Lower lobe of right lung (tissue), 2 donors: ENCODE measurements around the gene ME3. TPM values are rescaled to one million over a fixed set of nuclear protein-coding genes. Genes with fewer than 3 reads are reported as not detected.

Experiments
- ATAC-seq, 2 donors: fragments of 200-7000 bp; cut with Tn5 transposase; one replicate each; pipeline ENCODE4 v1.9.1; 2020 to 2022; ENCODE audit warnings: mild to moderate bottlenecking in 2 of 2, moderate library complexity in 2 of 2
- DNase-seq: peaks from one replicate; pipeline ENCODE4 v3.0.0-alpha.2; 2020
- H3K27ac ChIP-seq: fragments of 200-600 bp; one replicate; pipeline ENCODE4 v1.8.0; 2022
- H3K27me3 ChIP-seq: fragments of 200-600 bp; one replicate; pipeline ENCODE4 v1.8.0; 2022; ENCODE audit warnings: low read depth
- H3K36me3 ChIP-seq: fragments of 200-600 bp; one replicate; pipeline ENCODE4 v1.8.0; 2022; ENCODE audit warnings: mild to moderate bottlenecking
- H3K4me1 ChIP-seq: fragments of 200-600 bp; one replicate; pipeline ENCODE4 v1.8.0; 2022
- H3K4me3 ChIP-seq: fragments of 200-600 bp; one replicate; pipeline ENCODE4 v1.8.0; 2022; ENCODE audit warnings: mild to moderate bottlenecking
- H3K9me3 ChIP-seq: fragments of 200-600 bp; one replicate; pipeline ENCODE4 v1.8.0; 2022
- intact Hi-C: fragments of 100-400 bp; cut with DNase I; formaldehyde crosslinking; loops from one replicate; pipeline ENCODE4 v1.11.0; 2022
- total RNA-seq: library from RNA; stranded (reverse); fragmentation: NEBNext Ultra II Directional; extraction: Animal tissue kit (Norgen Biotek cat#: 25700); gene quantifications from one replicate; pipeline ENCODE4 v1.2.1, GENCODE V29; 2021
- TF ChIP-seq, protein P1 (sequence below): fragments of 200-600 bp; IDR thresholded peaks from one replicate; pipeline ENCODE4 v1.8.0; 2022; ENCODE audit warnings: antibody characterized with exemption, mild to moderate bottlenecking
- donor health status: DM: no; HTN: yes; CAD: no; lungs with severe emphysema.

ME3 gene
- total RNA-seq, 1 donor from 2014 or later: 18.6 TPM

DNA sequence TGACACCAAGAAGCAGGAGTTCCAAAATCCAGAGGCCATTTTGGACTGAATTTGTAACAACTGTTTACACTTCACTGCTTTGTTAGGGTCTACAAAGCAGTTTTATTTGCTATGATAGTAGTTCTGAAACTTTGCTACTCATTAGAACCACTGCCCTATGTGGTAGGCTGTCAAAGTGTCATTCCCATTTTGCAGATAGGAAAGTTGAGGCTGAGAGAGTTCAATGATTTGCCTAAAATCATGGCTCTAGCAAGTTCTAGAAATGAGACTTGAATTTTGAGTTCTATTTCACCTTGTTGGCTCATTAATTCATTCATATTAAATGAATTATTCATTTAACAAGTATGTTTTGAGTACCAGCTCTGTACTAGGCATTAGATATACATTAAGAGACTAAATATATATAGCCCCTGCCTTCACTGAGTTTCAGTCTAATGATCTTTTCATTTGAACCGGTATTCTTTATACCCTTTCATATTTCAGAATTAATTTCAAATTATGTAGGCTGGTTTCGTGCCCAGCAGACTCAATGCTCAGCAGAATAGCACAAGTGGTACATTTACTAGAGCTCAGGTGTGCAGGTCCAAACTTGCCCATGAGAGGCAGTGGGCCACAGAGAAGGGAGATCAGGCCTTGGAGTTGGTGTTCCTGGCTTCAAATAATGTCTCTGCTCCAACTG, 93.5 kb downstream of the ME3 start:
- Histone ChIP-seq H3K36me3 (no peaks in the 10 kb centered on the region), H3K4me1 (peaks cover 13% of the 10 kb centered on the region), H3K4me3 (no peak overlapping the region), H3K9me3 (no peaks in the 10 kb centered on the region), H3K27ac (no peak overlapping the region), H3K27me3 (no peaks in the 10 kb centered on the region)
- ATAC-seq (no peak), DNase-seq (no peak)
- intact Hi-C loops: no loop called here
- TF ChIP-seq, protein P1, sequence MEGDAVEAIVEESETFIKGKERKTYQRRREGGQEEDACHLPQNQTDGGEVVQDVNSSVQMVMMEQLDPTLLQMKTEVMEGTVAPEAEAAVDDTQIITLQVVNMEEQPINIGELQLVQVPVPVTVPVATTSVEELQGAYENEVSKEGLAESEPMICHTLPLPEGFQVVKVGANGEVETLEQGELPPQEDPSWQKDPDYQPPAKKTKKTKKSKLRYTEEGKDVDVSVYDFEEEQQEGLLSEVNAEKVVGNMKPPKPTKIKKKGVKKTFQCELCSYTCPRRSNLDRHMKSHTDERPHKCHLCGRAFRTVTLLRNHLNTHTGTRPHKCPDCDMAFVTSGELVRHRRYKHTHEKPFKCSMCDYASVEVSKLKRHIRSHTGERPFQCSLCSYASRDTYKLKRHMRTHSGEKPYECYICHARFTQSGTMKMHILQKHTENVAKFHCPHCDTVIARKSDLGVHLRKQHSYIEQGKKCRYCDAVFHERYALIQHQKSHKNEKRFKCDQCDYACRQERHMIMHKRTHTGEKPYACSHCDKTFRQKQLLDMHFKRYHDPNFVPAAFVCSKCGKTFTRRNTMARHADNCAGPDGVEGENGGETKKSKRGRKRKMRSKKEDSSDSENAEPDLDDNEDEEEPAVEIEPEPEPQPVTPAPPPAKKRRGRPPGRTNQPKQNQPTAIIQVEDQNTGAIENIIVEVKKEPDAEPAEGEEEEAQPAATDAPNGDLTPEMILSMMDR: no peak

DNA sequence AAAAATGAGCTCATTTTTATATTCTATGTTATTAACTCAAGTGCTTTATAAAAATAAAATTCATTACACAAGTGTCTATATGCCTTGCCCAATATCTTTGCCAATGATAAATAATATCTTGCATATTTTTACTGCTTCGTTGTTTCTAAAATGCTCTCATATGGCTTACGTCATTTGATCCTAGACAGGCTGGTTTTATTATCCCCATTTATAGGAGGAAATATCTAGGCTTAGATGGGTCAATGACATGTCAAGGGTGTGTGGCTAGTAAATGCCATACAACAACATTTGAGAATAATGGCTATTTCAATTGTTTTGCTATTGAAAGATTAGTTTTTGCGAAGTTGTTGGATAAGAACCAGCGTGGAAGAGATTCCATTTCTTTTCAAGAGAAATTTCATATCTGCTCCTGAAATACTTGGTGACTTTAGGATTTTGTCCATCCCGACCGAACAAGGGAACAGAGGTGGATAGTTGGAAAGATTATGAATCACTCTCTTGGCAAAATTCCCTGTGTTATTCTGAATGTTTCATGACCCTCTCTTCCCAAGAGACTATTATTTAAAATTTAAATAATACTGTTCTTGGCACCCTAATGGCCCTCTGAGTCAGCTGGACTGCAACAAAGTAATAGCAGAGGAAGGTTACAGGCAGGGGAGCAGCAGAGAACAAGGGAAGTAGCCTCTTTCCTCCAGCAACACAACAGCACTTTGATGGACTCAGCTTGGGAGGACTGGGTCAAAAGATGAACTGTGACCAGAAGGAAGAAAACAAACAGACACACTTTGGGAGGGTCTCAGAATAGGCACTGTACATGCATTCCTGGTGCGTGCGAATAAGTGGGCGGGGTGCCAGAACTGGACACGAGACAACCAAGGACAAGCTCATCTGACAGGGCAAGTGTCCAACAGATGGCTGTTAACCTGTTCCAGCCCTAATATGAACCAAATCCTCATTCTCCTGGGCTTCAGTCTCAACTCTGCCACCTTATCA, 94.5 kb downstream of the ME3 start:
- ATAC-seq (peak; percentile 58 to 67), DNase-seq (peak; percentile 53)
- Histone ChIP-seq H3K36me3 (no peaks in the 10 kb centered on the region), H3K4me3 (no peak overlapping the region), H3K9me3 (no peaks in the 10 kb centered on the region), H3K27ac (no peak overlapping the region), H3K27me3 (no peaks in the 10 kb centered on the region), H3K4me1 (peaks cover 13% of the 10 kb centered on the region)
- TF ChIP-seq, protein P1: no peak
- intact Hi-C loops: no loop called here

DNA sequence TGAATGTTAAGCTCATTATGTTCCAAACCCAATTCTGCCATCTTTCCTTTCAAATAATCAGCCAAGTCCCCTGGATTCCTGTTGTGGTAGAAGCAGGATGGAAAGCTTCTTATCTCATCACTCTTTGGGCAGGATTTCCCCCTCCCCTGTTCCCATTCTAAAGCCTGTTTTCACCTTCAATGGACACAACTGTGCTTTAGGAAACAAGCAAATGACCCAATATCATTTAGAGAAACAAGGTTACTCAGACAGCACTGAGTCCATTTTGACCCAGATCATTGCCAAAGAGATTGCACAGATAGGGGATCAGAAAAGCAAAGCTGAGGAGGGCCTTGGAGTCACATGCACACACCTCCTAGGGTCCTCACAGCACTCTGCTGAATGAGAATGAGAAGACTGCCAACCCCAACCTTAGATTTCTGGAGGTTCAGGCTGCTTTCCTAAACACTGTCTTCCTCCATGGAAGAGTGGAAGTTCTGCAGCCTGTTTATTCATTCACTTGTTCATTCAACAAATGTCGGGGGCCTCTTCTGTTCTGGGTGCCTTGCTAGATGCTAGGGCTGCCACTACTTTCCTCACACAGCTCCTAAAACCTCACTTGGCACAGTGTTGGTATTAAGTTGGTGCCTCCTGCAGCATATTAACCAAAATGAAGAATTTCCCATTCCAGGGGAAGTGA, 95.3 kb downstream of the ME3 start:
- no peaks in the 10 kb centered on the region for H3K36me3 ChIP-seq
- TF ChIP-seq, protein P1: no peak

DNA sequence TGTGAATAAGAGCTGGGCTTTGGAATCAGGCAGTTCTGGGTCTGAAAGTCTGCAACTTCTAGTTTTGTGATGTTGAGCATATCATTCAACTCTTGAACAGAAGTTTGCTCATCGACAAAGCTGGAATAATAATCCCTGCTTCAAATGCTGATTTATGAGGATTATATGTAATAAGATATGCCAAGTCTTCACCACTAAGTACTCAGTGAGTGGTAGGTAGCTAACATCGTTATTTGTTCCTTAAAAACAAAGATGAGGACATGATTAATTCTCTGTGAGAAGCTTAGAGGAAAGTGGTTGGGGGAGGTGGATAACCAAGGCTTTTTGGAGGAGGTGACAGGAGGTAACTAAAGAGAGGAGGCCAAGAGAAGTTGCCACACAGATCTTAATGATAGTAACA, 96.5 kb downstream of the ME3 start:
- ATAC-seq (no peak), DNase-seq (no peak)
- peaks cover 13% of the 10 kb centered on the region for H3K4me1 ChIP-seq
- H3K27me3 ChIP-seq: no peaks in the 10 kb centered on the region
- no peaks in the 10 kb centered on the region for H3K36me3 ChIP-seq
- TF ChIP-seq, protein P1: no peak
- intact Hi-C loops: no loop called here
- H3K4me3 ChIP-seq: no peak overlapping the region
- no peak overlapping the region for H3K27ac ChIP-seq
- H3K9me3 ChIP-seq: no peaks in the 10 kb centered on the region

More for the DNA sequence above, 95.3 kb downstream of the ME3 start:
- DNase-seq (no peak), ATAC-seq (no peak)
- intact Hi-C loops: no loop called here
- Histone ChIP-seq H3K27me3 (no peaks in the 10 kb centered on the region), H3K27ac (no peak overlapping the region), H3K4me1 (peaks cover 13% of the 10 kb centered on the region), H3K4me3 (no peak overlapping the region), H3K9me3 (no peaks in the 10 kb centered on the region)

DNA sequence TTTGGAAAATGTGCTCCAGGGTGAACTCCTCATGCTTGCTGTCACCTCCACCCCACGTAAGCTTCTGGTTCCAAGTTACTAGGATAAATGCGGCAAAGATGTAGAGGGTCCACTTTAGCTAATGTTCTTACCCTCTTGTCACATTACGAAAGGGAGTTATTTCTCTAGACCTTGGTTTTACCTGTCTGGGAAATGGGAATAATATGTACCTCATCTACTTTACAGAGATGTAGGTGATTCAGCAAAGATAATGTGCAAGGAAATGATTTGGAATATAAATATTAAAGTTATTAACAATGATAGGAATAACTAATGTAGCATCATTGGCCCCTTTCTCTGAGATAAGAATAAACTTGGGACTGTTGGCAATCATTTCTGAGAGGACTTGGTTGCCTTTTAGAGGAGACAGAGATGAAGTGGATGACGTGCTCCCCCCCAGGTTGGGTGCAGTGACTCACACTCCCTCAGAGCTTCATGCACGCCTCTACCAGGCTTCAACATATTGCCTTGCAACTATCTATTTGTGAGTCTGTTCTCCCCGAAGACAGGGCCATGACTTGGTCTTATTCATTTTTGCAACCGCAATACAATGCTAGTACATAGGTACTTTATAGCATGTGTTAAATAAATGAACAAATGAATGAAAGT, 97.1 kb downstream of the ME3 start:
- TF ChIP-seq, protein P1: no peak
- Histone ChIP-seq H3K9me3 (no peaks in the 10 kb centered on the region), H3K36me3 (no peaks in the 10 kb centered on the region), H3K27ac (no peak overlapping the region), H3K27me3 (no peaks in the 10 kb centered on the region), H3K4me1 (peaks cover 13% of the 10 kb centered on the region), H3K4me3 (no peak overlapping the region)
- ATAC-seq (no peak), DNase-seq (no peak)
- intact Hi-C loops: no loop called here
